H1 (cell line): Measurements from ENCODE around the gene C12orf75. TPM values are rescaled to one million over a fixed set of nuclear protein-coding genes. Genes with fewer than 3 reads are reported as not detected.

Experiments used
- BRCA1 ChIP-seq: IDR thresholded peaks from 2 replicates; pipeline ENCODE4 v1.6.1; 2012; ENCODE audit warnings: low read depth, low read length, improper control_type of control experiment
- CREB1 ChIP-seq: IDR thresholded peaks from 2 replicates; pipeline ENCODE4 v1.6.1; 2012; ENCODE audit warnings: inconsistent platforms
- POLR2AphosphoS5 ChIP-seq: IDR thresholded peaks from 2 replicates; pipeline ENCODE4 v1.6.1; 2011; ENCODE audit warnings: low read depth, low read length
- RBBP5 ChIP-seq: IDR thresholded peaks from 2 replicates; pipeline ENCODE4 v1.7.1; 2012; ENCODE audit warnings: low read depth, mild to moderate bottlenecking, inconsistent platforms, low read length, moderate library complexity, borderline replicate concordance
- RFX5 ChIP-seq: IDR thresholded peaks from 2 replicates; pipeline ENCODE4 v1.6.1; 2011; ENCODE audit warnings: low read depth, low read length, improper control_type of control experiment, borderline replicate concordance
- ZNF274 ChIP-seq: IDR thresholded peaks from 2 replicates; pipeline ENCODE4 v1.7.0; 2012; ENCODE audit warnings: low read length, borderline replicate concordance; ENCODE audit errors: extremely low read depth
- polyA plus RNA-seq, 7 experiments: library from polyadenylated mRNA; depleted of rRNA in 3 of 7; stranded (reverse) in 5 of 7; unstranded in 2 of 7; fragments of >200 nt in 5 of 7; fragments of 200-250 nt in 2 of 7; gene quantifications; 1 replicate in 5 of 7; 2 replicates in 1 of 7; 4 replicates in 1 of 7; pipeline versions ENCODE4 v1.2.1 to v1.2.3, GENCODE V29; 2011 to 2013; ENCODE audit warnings: missing spikeins in 2 of 7, mixed read lengths in 2 of 7
- total RNA-seq: library from RNA; stranded (reverse); fragmentation: NEBNext Ultra II Directional; extraction: Animal tissue kit (Norgen Biotek cat#: 25700); gene quantifications from 2 replicates; pipeline ENCODE4 v1.2.1, GENCODE V29; 2021

The C12orf75 gene
- total and polyA plus RNA-seq, 2 of the 8 experiments (the other 6 are each of a cell fraction or from before 2014, with no cell fraction given), result 26.4 to 41.2 TPM

DNA sequence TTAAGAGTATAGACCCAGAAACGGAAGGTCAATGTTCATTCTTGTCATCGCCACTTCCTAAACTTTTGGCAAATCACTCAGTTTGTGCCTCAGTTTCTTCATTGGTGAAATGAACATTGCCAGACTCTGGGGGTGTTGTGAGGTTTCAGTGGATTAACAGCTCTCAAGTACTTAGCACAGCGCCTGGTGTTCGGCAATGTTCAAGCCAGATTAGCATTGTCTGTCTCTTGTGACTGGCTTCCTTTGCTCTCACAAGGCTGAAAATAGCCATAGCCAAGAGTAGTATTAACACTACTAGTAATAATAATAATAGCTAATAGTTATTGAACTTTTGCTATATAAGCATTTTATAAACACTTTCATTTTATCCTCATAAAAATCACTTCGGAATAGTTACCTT is 71.9 kb downstream of the C12orf75 start (continued):
- TF ChIP-seq ZNF274 (no peak), RBBP5 (no peak), BRCA1 (no peak), POLR2AphosphoS5 (no peak), CREB1 (no peak), RFX5 (no peak)
